ENCODE measurements around the gene JAZF1.

The JAZF1 gene

DNA sequence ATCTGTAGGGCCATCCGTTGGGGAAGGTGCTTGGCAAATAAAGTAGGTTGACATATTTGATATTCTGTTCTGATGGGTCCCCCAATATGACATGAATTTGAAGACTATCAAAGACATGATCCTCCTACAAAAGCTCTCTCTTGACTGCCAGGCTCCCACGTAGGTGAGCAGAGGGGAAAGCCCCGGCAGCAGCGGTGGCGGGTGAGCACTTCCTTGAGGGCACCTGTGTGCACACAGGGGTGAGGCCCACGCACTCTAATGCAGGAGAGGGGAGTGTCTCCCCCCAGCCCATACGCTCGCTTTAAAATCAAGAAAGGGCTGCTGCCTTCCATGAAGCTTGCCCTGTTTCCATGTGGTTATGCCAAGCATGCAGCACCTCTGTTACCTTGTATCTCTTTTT is 340.3 kb downstream of the JAZF1 start:
- in situ Hi-C loops (cut with MboI; ENCODE audit: low pct_unique_long_range_greater_than_20kb, low sequenced_read_pairs, unreplicated experiment), result no loop called here
- TF ChIP-seq, protein P1, sequence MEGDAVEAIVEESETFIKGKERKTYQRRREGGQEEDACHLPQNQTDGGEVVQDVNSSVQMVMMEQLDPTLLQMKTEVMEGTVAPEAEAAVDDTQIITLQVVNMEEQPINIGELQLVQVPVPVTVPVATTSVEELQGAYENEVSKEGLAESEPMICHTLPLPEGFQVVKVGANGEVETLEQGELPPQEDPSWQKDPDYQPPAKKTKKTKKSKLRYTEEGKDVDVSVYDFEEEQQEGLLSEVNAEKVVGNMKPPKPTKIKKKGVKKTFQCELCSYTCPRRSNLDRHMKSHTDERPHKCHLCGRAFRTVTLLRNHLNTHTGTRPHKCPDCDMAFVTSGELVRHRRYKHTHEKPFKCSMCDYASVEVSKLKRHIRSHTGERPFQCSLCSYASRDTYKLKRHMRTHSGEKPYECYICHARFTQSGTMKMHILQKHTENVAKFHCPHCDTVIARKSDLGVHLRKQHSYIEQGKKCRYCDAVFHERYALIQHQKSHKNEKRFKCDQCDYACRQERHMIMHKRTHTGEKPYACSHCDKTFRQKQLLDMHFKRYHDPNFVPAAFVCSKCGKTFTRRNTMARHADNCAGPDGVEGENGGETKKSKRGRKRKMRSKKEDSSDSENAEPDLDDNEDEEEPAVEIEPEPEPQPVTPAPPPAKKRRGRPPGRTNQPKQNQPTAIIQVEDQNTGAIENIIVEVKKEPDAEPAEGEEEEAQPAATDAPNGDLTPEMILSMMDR (IDR thresholded peaks at IDR 0.05; ENCODE audit: extremely low read depth, insufficient read depth, missing control alignments), result no peak
- DNase-seq (ENCODE audit: low spot score), result no peak

DNA sequence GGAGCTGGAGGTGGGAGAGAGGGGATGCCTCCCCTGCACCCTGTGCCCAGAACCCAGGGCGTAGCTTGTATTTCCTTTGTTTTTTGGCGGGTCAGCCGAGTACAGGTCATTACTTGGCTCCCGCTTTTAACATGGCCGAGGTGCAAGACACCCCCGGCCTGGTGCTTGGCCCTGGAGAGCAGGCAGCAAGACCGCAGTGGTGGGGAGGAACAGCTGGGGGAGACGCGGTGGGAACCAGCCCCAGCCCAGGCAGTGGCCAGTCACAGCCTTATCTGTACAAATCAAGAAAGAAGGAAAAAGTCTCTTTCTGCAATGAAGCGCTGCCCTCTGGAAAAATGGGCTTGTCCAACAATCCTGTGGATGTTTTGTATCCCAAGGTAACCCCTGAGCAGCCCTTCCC is 341.5 kb downstream of the JAZF1 start:
- DNase-seq (ENCODE audit: low spot score), result no peak
- in situ Hi-C loops (cut with MboI; ENCODE audit: low pct_unique_long_range_greater_than_20kb, low sequenced_read_pairs, unreplicated experiment), result no loop called here
- TF ChIP-seq, protein P1 (IDR thresholded peaks at IDR 0.05; ENCODE audit: extremely low read depth, insufficient read depth, missing control alignments), result no peak

DNA sequence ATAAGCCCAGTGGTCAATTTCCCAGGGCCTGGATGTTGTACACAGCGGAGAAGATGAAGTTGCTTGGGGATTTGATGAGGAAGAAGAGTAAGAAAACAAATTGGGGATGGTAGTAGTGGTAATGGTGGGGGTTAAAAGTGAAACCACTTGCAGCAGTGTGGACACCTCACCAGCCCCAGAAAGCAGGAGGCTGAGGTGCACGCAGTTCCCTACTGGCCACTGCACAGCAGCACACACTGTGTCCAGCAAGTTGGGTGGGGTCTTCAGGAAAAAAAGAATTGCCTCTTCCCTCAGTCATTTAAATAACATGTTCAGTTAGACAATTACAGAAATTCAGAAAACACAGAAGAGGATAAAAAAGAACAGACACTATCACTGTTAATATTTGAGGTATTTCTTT is 344.1 kb downstream of the JAZF1 start:
- in situ Hi-C loops (cut with MboI; ENCODE audit: low pct_unique_long_range_greater_than_20kb, low sequenced_read_pairs, unreplicated experiment), result no loop called here
- no peak for DNase-seq (ENCODE audit: low spot score)
- TF ChIP-seq, protein P1 (IDR thresholded peaks at IDR 0.05; ENCODE audit: extremely low read depth, insufficient read depth, missing control alignments), result no peak

DNA sequence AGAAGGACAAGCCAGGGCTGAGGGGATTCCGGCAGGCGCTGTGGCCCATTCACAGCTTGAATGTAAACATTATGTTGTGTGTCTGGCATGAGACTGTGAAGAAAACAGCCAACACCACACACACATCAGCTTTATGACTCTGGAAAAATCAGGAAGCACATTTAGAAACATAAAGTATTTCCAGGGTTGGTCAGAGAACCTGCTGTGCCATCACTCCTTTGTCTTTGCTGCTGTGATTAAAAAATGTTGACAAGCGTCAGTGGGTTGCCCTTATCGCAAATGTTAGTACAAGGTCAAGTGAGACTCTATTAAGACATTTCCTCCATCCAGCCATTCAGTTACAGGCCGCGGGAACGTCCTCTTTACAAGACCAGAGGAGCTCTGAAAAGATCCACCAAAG is 345.2 kb downstream of the JAZF1 start:
- TF ChIP-seq, protein P1 (IDR thresholded peaks at IDR 0.05; ENCODE audit: extremely low read depth, insufficient read depth, missing control alignments), result no peak
- no peak for DNase-seq (ENCODE audit: low spot score)
- in situ Hi-C loops (cut with MboI; ENCODE audit: low pct_unique_long_range_greater_than_20kb, low sequenced_read_pairs, unreplicated experiment), result no loop called here

DNA sequence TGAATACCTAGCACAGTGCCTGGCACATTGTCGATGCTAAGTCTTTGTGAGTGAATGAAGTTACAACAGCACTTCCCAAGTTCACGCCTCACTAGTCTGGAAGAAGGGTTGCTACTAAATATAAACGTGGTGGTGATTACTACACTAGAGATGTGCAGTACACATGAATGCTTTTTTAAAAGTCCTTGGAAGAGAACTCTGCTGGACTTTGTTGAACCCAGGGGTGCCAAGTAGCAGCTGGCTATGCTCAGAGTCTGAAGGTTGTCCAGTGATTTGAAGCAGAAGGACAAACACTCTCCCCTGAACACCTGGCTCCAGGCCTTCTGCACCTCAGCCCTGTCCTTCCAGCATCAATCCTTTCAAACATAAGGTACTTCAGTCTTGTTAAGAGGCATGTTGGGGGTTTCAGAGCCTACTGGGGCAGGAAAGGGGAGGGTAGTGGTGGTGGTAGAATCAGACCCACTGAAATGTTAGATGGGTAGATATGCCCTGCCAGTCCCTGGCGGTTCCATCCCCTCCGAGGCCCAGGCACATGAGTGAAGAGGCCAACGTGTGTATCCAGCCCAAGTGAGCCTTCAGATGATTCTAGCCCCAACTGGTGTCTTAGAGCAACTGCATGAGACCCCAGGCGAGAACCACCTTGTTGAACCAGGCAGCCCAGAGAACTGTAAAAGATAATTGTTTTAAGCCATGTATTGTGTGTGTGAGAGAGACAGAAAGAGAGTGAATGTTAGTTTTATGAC is 346.2 kb downstream of the JAZF1 start:
- DNase-seq (ENCODE audit: low spot score), result no peak
- in situ Hi-C loops (cut with MboI; ENCODE audit: low pct_unique_long_range_greater_than_20kb, low sequenced_read_pairs, unreplicated experiment), result no loop called here
- TF ChIP-seq, protein P1 (IDR thresholded peaks at IDR 0.05; ENCODE audit: extremely low read depth, insufficient read depth, missing control alignments), result no peak

DNA sequence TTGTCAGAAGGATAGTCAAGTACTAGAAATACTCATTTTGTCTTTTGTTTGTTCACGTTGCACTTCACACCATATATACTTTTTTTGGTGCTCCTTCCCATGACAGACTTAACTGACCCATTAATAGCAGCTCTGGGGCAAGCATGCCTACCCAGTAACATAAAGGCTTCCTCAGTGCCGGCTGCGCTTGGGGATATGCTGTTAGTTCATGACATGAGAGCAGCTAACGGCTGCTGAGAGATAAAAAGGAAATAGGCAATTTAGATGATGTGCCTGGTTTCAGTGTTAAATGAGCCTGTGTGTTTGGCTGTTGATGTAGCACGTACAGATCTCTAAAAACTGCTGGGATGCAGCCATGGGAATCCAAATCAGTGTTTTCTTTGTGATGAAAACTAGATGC is 354.2 kb downstream of the JAZF1 start:
- in situ Hi-C loops (cut with MboI; ENCODE audit: low pct_unique_long_range_greater_than_20kb, low sequenced_read_pairs, unreplicated experiment), result no loop called here
- TF ChIP-seq, protein P1 (IDR thresholded peaks at IDR 0.05; ENCODE audit: extremely low read depth, insufficient read depth, missing control alignments), result no peak
- DNase-seq (ENCODE audit: low spot score), result no peak
